Upper lobe of left lung (tissue), 6 donors: Measurements from ENCODE around the gene SNX32. TPM values are rescaled to one million over a fixed set of nuclear protein-coding genes. Genes with fewer than 3 reads are reported as not detected.
A peak's percentile ranks its signal among the peaks of the same experiment; 100 is the strongest.

Experiments
- ATAC-seq, 2 donors: fragments of 200-7000 bp; cut with Tn5 transposase; one replicate each; pipeline ENCODE4 v1.9.1; 2022; ENCODE audit warnings: mild to moderate bottlenecking in 2 of 2, moderate library complexity in 2 of 2; ENCODE audit not compliant: low FRiP score in 2 of 2
- DNase-seq, 2 donors: peaks; one replicate each; pipeline ENCODE4 v3.0.0-alpha.2; 2019 to 2020
- H3K27ac ChIP-seq, 4 donors: fragments of 200-600 bp; sonication (generic); one replicate each; pipeline ENCODE4 v1.5.1; 2016 to 2019
- H3K27me3 ChIP-seq, 4 donors: fragments of 200-600 bp; sonication (generic); one replicate each; pipeline ENCODE4 v1.5.1; 2017 to 2019
- H3K36me3 ChIP-seq, 4 donors: fragments of 200-600 bp; sonication (generic); one replicate each; pipeline ENCODE4 v1.5.1; 2016 to 2019
- H3K4me1 ChIP-seq, 4 donors: fragments of 200-600 bp; sonication (generic); one replicate each; pipeline ENCODE4 v1.5.1; 2018 to 2019
- H3K4me3 ChIP-seq, 4 donors: fragments of 200-600 bp; sonication (generic); one replicate each; pipeline ENCODE4 v1.5.1; 2017 to 2019; ENCODE audit warnings: mild to moderate bottlenecking in 2 of 4, moderate library complexity in 1 of 4
- H3K9me3 ChIP-seq, 4 donors: fragments of 200-600 bp; sonication (generic); one replicate each; pipeline ENCODE4 v1.5.1; 2018 to 2019
- EP300 ChIP-seq, 4 donors: sonication (generic); formaldehyde crosslinking; IDR thresholded peaks; one replicate each; pipeline ENCODE4 v1.5.1; 2017; ENCODE audit warnings: antibody characterized with exemption in 4 of 4, control low read depth in 2 of 4
- POLR2A ChIP-seq, 4 donors: fragments of 450-650 bp; IDR thresholded peaks; one replicate each; pipeline ENCODE4 v1.5.1; 2016 to 2017; ENCODE audit warnings: antibody characterized with exemption in 4 of 4, mild to moderate bottlenecking in 2 of 4
- POLR2AphosphoS5 ChIP-seq, 2 donors: sonication (generic); formaldehyde crosslinking; IDR thresholded peaks; one replicate each; pipeline ENCODE4 v1.5.1; 2017; ENCODE audit warnings: antibody characterized with exemption in 2 of 2
- WGBS, 2 donors: methylation state at CpG; one replicate each; pipeline ENCODE4 v1.1.5; 2017 to 2018; 5-methylcytosine and 5-hydroxymethylcytosine counted together
- total RNA-seq, 6 donors: library from RNA; depleted of rRNA in 4 of 6; stranded (reverse); fragments of >200 nt in 4 of 6; gene quantifications; one replicate each; pipeline versions ENCODE4 v1.1.0 to v1.2.1, GENCODE V29; 2016 to 2021
- TF ChIP-seq, protein P1 (sequence below), 6 experiments: fragments of 450-650 bp in 4 of 6; fragments of 200-600 bp in 2 of 6; sonication (generic) in 2 of 6; IDR thresholded peaks; one replicate each; pipeline ENCODE4 v1.5.1; 2016 to 2019; ENCODE audit warnings: antibody characterized with exemption in 6 of 6
- donor health status: DM: no; HTN: no; CAD: no; lungs with moderate emphysema.
- donor health status: DM: no; HTN: yes; CAD: no; lungs with severe emphysema.

The SNX32 gene
- total RNA-seq, 6 donors from 2014 or later = 0.37 to 0.69 TPM; not detected in 4

GRCh38 chr11:65883786-65884715 is 50.3 kb downstream of the SNX32 start:
- H3K27ac ChIP-seq = peak overlapping the region in 1 of 4 donors; percentile 56
- H3K27me3 ChIP-seq = no peaks in the 10 kb centered on the region
- peak in 1 of 2 donors; percentile 56 for DNase-seq

DNA sequence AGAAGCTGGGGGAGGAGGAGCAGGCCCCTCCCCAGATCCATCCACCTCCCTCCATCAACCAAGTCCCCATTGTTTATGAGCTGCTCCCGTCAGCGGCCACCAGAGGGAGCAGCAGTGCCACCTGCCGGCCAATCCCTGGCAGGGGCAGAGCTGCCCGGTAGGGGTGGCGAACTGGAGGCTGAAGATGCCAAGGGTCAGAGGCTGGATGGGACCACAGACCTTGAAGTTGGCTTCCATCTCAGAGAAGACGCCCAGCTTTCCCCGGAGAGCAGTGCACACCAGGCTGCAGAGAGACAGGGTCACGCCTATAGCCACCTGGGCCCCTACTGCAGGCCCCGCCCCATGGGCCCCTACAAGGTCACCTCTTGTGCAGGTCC is 50.9 kb downstream of the SNX32 start:
- Histone ChIP-seq H3K36me3 (peaks cover 6 to 48% (median 30%) of the 10 kb centered on the region in 4 donors), H3K4me1 (peaks cover 20 to 35% (median 29%) of the 10 kb centered on the region in 4 donors), H3K27ac (peak overlapping the region in 2 of 4 donors; percentile 31 to 56), H3K27me3 (no peaks in the 10 kb centered on the region), H3K9me3 (no peaks in the 10 kb centered on the region), H3K4me3 (no peak overlapping the region)
- ATAC-seq (peak; percentile 57 to 73), DNase-seq (peak; percentile 81 to 91)
- TF ChIP-seq POLR2AphosphoS5 (IDR thresholded peaks at IDR 0.05) (peak in 1 of 2 donors; percentile 38), EP300 (IDR thresholded peaks at IDR 0.05) (no peak), POLR2A (IDR thresholded peaks at IDR 0.05) (no peak)
- TF ChIP-seq, protein P1, sequence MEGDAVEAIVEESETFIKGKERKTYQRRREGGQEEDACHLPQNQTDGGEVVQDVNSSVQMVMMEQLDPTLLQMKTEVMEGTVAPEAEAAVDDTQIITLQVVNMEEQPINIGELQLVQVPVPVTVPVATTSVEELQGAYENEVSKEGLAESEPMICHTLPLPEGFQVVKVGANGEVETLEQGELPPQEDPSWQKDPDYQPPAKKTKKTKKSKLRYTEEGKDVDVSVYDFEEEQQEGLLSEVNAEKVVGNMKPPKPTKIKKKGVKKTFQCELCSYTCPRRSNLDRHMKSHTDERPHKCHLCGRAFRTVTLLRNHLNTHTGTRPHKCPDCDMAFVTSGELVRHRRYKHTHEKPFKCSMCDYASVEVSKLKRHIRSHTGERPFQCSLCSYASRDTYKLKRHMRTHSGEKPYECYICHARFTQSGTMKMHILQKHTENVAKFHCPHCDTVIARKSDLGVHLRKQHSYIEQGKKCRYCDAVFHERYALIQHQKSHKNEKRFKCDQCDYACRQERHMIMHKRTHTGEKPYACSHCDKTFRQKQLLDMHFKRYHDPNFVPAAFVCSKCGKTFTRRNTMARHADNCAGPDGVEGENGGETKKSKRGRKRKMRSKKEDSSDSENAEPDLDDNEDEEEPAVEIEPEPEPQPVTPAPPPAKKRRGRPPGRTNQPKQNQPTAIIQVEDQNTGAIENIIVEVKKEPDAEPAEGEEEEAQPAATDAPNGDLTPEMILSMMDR (IDR thresholded peaks at IDR 0.05) = peak; percentile 96 to 99 (median 98)
- WGBS, 2 donors = 0 to 5% methylated on average over 2 to 7 of the region's 9 CpGs

More at GRCh38 chr11:65883786-65884715, 50.3 kb downstream of the SNX32 start:
- Histone ChIP-seq H3K4me1 (peaks cover 13 to 28% (median 23%) of the 10 kb centered on the region in 4 donors), H3K4me3 (no peak overlapping the region), H3K36me3 (peaks cover 6 to 48% (median 30%) of the 10 kb centered on the region in 4 donors), H3K9me3 (no peaks in the 10 kb centered on the region)
- ATAC-seq = no peak
- WGBS, 2 donors = 86 to 87% methylated on average over 17 to 28 of the region's 28 CpGs
- TF ChIP-seq, protein P1 (IDR thresholded peaks at IDR 0.05) = no peak
- TF ChIP-seq POLR2AphosphoS5 (IDR thresholded peaks at IDR 0.05) (no peak), EP300 (IDR thresholded peaks at IDR 0.05) (no peak), POLR2A (IDR thresholded peaks at IDR 0.05) (no peak)

DNA sequence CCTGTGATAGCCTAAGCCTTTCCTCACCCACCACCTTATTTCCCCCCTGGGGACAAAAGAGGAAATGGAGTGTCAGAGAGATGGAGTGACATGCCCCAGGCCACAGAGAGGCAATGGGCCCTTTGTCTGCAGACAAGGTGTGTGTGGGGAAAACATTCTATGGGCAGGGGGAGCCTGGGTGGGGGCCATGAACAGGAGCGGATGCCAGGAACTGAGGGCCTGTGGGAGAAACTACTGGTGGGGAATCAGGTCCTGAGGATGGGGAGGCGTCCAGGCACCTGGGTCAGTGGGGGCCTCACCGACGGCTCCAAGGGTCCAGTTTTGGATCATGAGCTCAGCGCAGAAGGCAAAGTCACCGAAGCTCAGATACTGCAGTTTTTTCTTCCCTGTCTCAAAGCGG is 51.5 kb downstream of the SNX32 start:
- ATAC-seq = no peak

GRCh38 chr11:65885808-65886536 is 52.2 kb downstream of the SNX32 start:
- Histone ChIP-seq H3K27me3 (no peaks in the 10 kb centered on the region), H3K27ac (no peak overlapping the region), H3K4me3 (no peak overlapping the region), H3K9me3 (no peaks in the 10 kb centered on the region), H3K4me1 (peaks cover 24 to 42% (median 37%) of the 10 kb centered on the region in 4 donors), H3K36me3 (peaks cover 6 to 48% (median 30%) of the 10 kb centered on the region in 4 donors)
- no peak for TF ChIP-seq POLR2AphosphoS5 (IDR thresholded peaks at IDR 0.05)
- no peak for TF ChIP-seq EP300 (IDR thresholded peaks at IDR 0.05)
- TF ChIP-seq, protein P1 (IDR thresholded peaks at IDR 0.05) = no peak
- TF ChIP-seq POLR2A (IDR thresholded peaks at IDR 0.05) = no peak
- DNase-seq = no peak
- WGBS, 2 donors = 84 to 93% methylated on average over 12 of the region's 12 CpGs
- ATAC-seq = no peak

More for the DNA sequence above, 51.5 kb downstream of the SNX32 start:
- no peak for TF ChIP-seq POLR2A (IDR thresholded peaks at IDR 0.05)
- TF ChIP-seq POLR2AphosphoS5 (IDR thresholded peaks at IDR 0.05) = no peak
- TF ChIP-seq, protein P1 (IDR thresholded peaks at IDR 0.05) = no peak
- no peak for TF ChIP-seq EP300 (IDR thresholded peaks at IDR 0.05)
- Histone ChIP-seq H3K4me3 (no peak overlapping the region), H3K27ac (peak overlapping the region in 2 of 4 donors; percentile 31 to 56), H3K27me3 (no peaks in the 10 kb centered on the region), H3K4me1 (peaks cover 24 to 40% (median 34%) of the 10 kb centered on the region in 4 donors), H3K9me3 (no peaks in the 10 kb centered on the region), H3K36me3 (peaks cover 6 to 48% (median 30%) of the 10 kb centered on the region in 4 donors)
- WGBS, 2 donors = 88 to 97% methylated on average over 7 of the region's 7 CpGs
- DNase-seq = no peak
